IgD-negative memory B cell (primary cell): ENCODE measurements around the gene HNRNPH2. TPM values are rescaled to one million over a fixed set of nuclear protein-coding genes. Genes with fewer than 3 reads are reported as not detected.

Experiments
- H3K27ac Mint-ChIP-seq, 3 donors: one replicate each; pipeline ENCODE4 v1.8.0; 2020 to 2022; ENCODE audit warnings: mild to moderate bottlenecking in 3 of 3, mixed read lengths in 3 of 3, moderate library complexity in 1 of 3
- H3K27me3 Mint-ChIP-seq: one replicate; pipeline ENCODE4 v1.8.0; 2021; ENCODE audit warnings: mixed read lengths
- H3K36me3 Mint-ChIP-seq: one replicate; pipeline ENCODE4 v1.8.0; 2020; ENCODE audit warnings: mild to moderate bottlenecking, mixed read lengths
- H3K4me1 Mint-ChIP-seq, 3 donors: one replicate each; pipeline ENCODE4 v1.8.0; 2020 to 2022; ENCODE audit warnings: mixed read lengths in 3 of 3, mild to moderate bottlenecking in 1 of 3
- H3K4me3 Mint-ChIP-seq, 4 donors: one replicate each; pipeline ENCODE4 v1.8.0; 2020 to 2022; ENCODE audit warnings: mild to moderate bottlenecking in 4 of 4, mixed read lengths in 4 of 4, moderate library complexity in 3 of 4
- H3K9me3 Mint-ChIP-seq, 3 donors: one replicate each; pipeline ENCODE4 v1.8.0; 2020 to 2021; ENCODE audit warnings: mixed read lengths in 3 of 3, mild to moderate bottlenecking in 1 of 3
- polyA plus RNA-seq: library from polyadenylated mRNA; unstranded; fragments of 300-500 nt; fragmentation: Illumina TruSeq; gene quantifications from one replicate; pipeline ENCODE4 v1.2.3, GENCODE V29; 2021

The HNRNPH2 gene, protein sequence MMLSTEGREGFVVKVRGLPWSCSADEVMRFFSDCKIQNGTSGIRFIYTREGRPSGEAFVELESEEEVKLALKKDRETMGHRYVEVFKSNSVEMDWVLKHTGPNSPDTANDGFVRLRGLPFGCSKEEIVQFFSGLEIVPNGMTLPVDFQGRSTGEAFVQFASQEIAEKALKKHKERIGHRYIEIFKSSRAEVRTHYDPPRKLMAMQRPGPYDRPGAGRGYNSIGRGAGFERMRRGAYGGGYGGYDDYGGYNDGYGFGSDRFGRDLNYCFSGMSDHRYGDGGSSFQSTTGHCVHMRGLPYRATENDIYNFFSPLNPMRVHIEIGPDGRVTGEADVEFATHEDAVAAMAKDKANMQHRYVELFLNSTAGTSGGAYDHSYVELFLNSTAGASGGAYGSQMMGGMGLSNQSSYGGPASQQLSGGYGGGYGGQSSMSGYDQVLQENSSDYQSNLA
- 74.2 TPM for polyA plus RNA-seq

- H3K27me3 Mint-ChIP-seq: no peaks in the 10 kb centered on the region
- no peaks in the 10 kb centered on the region for H3K9me3 Mint-ChIP-seq
- peak within 1 kb of the TSS; percentile 87 to 99 (median 97) for H3K27ac Mint-ChIP-seq
- H3K36me3 Mint-ChIP-seq: peaks cover 4% of the 10 kb centered on the region
- H3K4me1 Mint-ChIP-seq: peaks cover 15 to 30% (median 17%) of the 10 kb centered on the region in 3 donors
- peak within 1 kb of the TSS; percentile 76 to 96 (median 92) for H3K4me3 Mint-ChIP-seq
These were observed at the start of gene HNRNPH2, which contains the start of gene GLA for GRCh38 chrX:101407748-101408531. TSS of gene HNRNPH2 (plus strand) at chrX:101408222. CDS start at chrX:101411989, 3,767 bp downstream. TSS of gene GLA (minus strand) at chrX:101407925. CDS start at chrX:101407903, 22 bp downstream.

DNA sequence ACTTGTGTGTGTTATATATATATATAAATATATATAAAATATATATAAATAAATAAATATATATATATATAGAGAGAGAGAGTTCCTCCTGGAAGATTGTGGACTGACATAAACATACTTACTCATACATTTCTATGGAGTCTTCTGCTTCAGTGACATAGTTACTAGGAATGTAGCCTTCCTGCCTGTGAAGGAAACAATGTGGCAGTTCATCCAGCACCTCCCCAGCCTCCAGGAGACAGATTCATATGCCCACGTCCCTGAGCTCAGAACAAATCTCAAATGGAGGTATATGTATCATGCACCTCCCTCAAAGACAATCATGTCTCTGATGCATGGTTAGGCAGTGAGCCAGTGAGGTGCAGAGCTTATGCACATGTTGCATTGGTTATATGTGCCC is 48.1 kb upstream of the HNRNPH2 start:
- no peak overlapping the region for H3K27ac Mint-ChIP-seq
- no peaks in the 10 kb centered on the region for H3K9me3 Mint-ChIP-seq
- H3K36me3 Mint-ChIP-seq: peaks cover 7% of the 10 kb centered on the region
- no peaks in the 10 kb centered on the region for H3K27me3 Mint-ChIP-seq
- no peak overlapping the region for H3K4me3 Mint-ChIP-seq
- H3K4me1 Mint-ChIP-seq: peaks cover 0 to 13% (median 7%) of the 10 kb centered on the region in 3 donors

- Mint-ChIP-seq H3K36me3 (peaks cover 7% of the 10 kb centered on the region), H3K4me1 (peaks cover 2 to 13% (median 7%) of the 10 kb centered on the region in 3 donors)
These were observed 47.6 kb upstream of the HNRNPH2 start for GRCh38 chrX:101360390-101360789.

DNA sequence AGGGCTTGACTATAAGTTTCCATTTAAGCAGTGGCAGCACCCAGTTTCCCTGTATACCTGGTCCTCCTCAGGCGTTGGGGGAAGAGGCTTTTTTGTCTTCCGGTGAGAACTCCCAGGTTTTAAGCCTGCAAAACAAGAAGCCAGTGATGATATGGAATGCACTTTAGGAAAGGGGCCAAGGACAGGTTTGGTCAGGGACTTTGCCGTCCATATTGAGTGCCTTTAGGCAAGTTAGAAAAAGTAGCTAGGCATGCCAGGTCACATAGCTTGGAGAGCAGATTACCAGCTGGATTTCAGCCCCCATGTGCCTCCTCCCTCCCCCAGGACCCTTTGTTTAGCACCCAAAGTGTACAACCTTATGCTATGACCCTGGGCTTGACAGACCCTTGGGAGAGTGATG is 45.9 kb upstream of the HNRNPH2 start:
- H3K9me3 Mint-ChIP-seq: no peaks in the 10 kb centered on the region
- H3K27me3 Mint-ChIP-seq: no peaks in the 10 kb centered on the region
- H3K4me1 Mint-ChIP-seq: peaks cover 2 to 11% (median 6%) of the 10 kb centered on the region in 3 donors
- no peak overlapping the region for H3K4me3 Mint-ChIP-seq
- peak overlapping the region in 1 of 3 donors; percentile 89 for H3K27ac Mint-ChIP-seq
- peaks cover 6% of the 10 kb centered on the region for H3K36me3 Mint-ChIP-seq

More at GRCh38 chrX:101360390-101360789, 47.6 kb upstream of the HNRNPH2 start:
- Mint-ChIP-seq H3K4me3 (no peak overlapping the region), H3K27me3 (no peaks in the 10 kb centered on the region), H3K9me3 (no peaks in the 10 kb centered on the region), H3K27ac (no peak overlapping the region)

DNA sequence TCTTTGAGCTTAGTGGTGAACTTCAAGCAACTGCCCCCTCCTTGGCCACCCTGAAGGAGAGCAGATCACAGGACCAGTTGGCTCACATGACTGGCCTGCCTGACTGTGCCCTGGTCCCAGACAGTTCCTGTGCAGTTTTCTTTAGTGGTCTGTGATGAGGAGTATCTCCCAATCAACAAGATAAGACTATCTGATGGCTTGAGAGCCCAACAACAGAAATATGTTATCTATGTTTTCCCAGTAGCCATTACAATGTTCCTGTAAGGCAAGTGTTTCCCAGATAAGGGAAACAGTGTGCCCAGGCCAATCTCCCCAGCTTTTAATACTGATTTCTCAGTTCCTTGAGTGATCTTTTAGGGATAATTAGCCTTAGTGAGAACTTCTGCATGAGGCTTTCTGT is 45.3 kb upstream of the HNRNPH2 start:
- peaks cover 4% of the 10 kb centered on the region for H3K36me3 Mint-ChIP-seq

GRCh38 chrX:101365301-101365795 is 42.7 kb upstream of the HNRNPH2 start:
- peak overlapping the region in 1 of 3 donors; percentile 6 for H3K27ac Mint-ChIP-seq
- no peak overlapping the region for H3K4me3 Mint-ChIP-seq
- no peaks in the 10 kb centered on the region for H3K27me3 Mint-ChIP-seq
- H3K36me3 Mint-ChIP-seq: no peaks in the 10 kb centered on the region
- H3K9me3 Mint-ChIP-seq: no peaks in the 10 kb centered on the region
- H3K4me1 Mint-ChIP-seq: peaks cover 13 to 21% (median 15%) of the 10 kb centered on the region in 3 donors

More for the DNA sequence above, 45.3 kb upstream of the HNRNPH2 start:
- H3K27me3 Mint-ChIP-seq: no peaks in the 10 kb centered on the region
- H3K27ac Mint-ChIP-seq: no peak overlapping the region
- peaks cover 2 to 10% (median 3%) of the 10 kb centered on the region in 3 donors for H3K4me1 Mint-ChIP-seq
- H3K4me3 Mint-ChIP-seq: no peak overlapping the region
- no peaks in the 10 kb centered on the region for H3K9me3 Mint-ChIP-seq

GRCh38 chrX:101368800-101369199 is 39.2 kb upstream of the HNRNPH2 start:
- Mint-ChIP-seq H3K36me3 (no peaks in the 10 kb centered on the region), H3K9me3 (no peaks in the 10 kb centered on the region), H3K4me1 (peaks cover 21 to 34% (median 27%) of the 10 kb centered on the region in 3 donors), H3K4me3 (peak overlapping the region in 3 of 4 donors; percentile 28 to 74 (median 46)), H3K27ac (peak overlapping the region in 2 of 3 donors; percentile 41 to 68), H3K27me3 (no peaks in the 10 kb centered on the region)

GRCh38 chrX:101369687-101370086 is 38.3 kb upstream of the HNRNPH2 start:
- Mint-ChIP-seq H3K4me1 (peaks cover 21 to 34% (median 27%) of the 10 kb centered on the region in 3 donors), H3K9me3 (no peaks in the 10 kb centered on the region), H3K27me3 (no peaks in the 10 kb centered on the region), H3K27ac (peak overlapping the region in 1 of 3 donors; percentile 85), H3K4me3 (peak overlapping the region in 1 of 4 donors; percentile 58), H3K36me3 (peaks cover 2% of the 10 kb centered on the region)

DNA sequence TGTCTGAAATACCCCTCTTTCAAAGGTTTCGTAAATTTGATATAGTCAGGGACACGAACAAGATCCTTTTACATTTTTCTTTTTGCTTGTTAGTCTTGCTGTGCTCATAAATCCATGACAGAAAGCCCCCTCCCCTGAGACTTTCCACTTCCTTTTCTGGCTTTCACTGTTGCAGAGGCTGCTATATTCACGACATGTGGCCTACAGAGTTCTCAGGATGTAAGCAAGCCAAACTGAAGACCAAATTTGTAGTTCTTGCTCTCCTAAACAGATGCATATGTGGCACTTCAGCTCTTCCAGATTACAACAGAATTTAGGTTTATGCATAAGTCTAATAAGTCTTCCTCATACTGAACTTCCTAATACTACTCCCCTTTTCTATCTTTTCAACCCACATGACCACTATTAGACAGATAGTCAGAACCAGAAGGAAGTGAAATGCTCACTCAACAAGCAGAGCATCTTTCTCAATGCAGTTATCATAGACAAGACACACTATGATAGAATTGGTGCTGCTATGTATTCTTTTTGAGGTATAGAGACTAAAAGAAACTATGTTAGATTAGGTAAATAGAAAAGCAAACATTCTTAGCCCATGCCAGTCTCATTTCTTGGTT is 37.0 kb upstream of the HNRNPH2 start:
- Mint-ChIP-seq H3K36me3 (peaks cover 2% of the 10 kb centered on the region), H3K4me3 (peak overlapping the region; percentile 1 to 45 (median 8)), H3K4me1 (peaks cover 26 to 45% (median 31%) of the 10 kb centered on the region in 3 donors), H3K27me3 (no peaks in the 10 kb centered on the region), H3K9me3 (no peaks in the 10 kb centered on the region), H3K27ac (peak overlapping the region; percentile 15 to 60 (median 30))

DNA sequence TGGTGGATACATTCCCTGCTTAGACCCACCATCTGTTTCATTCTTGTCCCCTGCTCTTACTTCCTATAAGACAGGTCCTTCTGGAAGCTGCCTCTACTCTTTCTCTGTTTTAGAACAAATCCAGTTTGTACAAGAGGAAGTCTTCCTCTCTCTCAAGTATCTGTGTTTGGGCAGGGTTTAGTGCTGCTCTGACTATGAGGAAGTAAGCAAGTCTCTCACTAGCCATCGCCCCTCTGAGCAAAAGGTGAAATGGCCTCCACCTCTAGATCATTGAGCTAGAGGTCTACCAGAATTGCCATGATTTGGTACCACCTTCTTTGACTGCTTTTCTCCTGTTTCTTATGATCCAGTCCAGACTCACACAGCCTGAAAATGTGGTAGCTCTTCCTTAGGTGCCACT is 30.5 kb upstream of the HNRNPH2 start:
- Mint-ChIP-seq H3K4me1 (peaks cover 19 to 33% (median 21%) of the 10 kb centered on the region in 3 donors), H3K9me3 (no peaks in the 10 kb centered on the region), H3K4me3 (peak overlapping the region in 2 of 4 donors; percentile 24 to 56), H3K27ac (peak overlapping the region; percentile 47 to 55 (median 51)), H3K36me3 (peaks cover 2% of the 10 kb centered on the region), H3K27me3 (no peaks in the 10 kb centered on the region)

DNA sequence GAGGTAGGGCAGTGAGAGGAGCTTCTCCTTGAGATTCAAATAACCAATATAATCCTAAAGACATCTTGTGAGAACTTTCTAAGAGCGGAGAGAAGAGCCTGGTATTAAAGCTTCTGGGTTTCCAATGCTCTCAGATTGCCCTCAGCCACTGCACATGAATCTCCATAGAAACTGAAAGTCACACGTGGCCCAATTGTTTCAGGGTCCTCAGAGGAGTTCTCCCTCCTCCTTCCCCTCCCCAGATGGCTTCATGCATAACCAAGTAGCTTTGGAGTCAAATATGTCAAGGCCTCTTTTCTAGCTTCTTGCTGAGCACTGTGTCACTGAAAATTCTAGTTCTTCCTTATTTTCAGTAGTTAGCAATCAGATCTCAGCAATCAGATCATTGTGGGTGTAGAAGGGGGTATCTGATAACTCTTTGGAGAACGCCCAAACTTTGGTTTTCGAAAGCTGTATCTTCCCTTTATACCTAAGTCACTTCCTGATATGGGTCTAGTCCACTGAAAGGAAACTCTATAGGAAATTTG is 24.3 kb upstream of the HNRNPH2 start:
- H3K4me3 Mint-ChIP-seq: peak overlapping the region; percentile 88 to 97 (median 92)
- H3K27me3 Mint-ChIP-seq: no peaks in the 10 kb centered on the region
- H3K27ac Mint-ChIP-seq: peak overlapping the region; percentile 79 to 93 (median 87)
- H3K4me1 Mint-ChIP-seq: peaks cover 18 to 38% (median 29%) of the 10 kb centered on the region in 3 donors
- no peaks in the 10 kb centered on the region for H3K9me3 Mint-ChIP-seq
- no peaks in the 10 kb centered on the region for H3K36me3 Mint-ChIP-seq

GRCh38 chrX:101385026-101385684 is 22.9 kb upstream of the HNRNPH2 start:
- H3K27ac Mint-ChIP-seq: peak overlapping the region; percentile 26 to 97 (median 79)

GRCh38 chrX:101385795-101386541 is 22.1 kb upstream of the HNRNPH2 start, which contains the start of gene BTK:
TSS of gene BTK (minus strand) at chrX:101386191. CDS start at chrX:101375284, 10,907 bp downstream.
- Mint-ChIP-seq H3K4me1 (peaks cover 14 to 31% (median 29%) of the 10 kb centered on the region in 3 donors), H3K36me3 (no peaks in the 10 kb centered on the region), H3K4me3 (peak within 1 kb of the TSS; percentile 88 to 97 (median 92)), H3K27ac (peak within 1 kb of the TSS; percentile 26 to 97 (median 79)), H3K27me3 (peaks cover 1% of the 10 kb centered on the region), H3K9me3 (no peaks in the 10 kb centered on the region)

More at GRCh38 chrX:101385026-101385684, 22.9 kb upstream of the HNRNPH2 start:
- Mint-ChIP-seq H3K36me3 (no peaks in the 10 kb centered on the region), H3K27me3 (no peaks in the 10 kb centered on the region), H3K4me1 (peaks cover 15 to 31% (median 22%) of the 10 kb centered on the region in 3 donors), H3K4me3 (peak overlapping the region; percentile 88 to 97 (median 92)), H3K9me3 (no peaks in the 10 kb centered on the region)
